DOHH2 (cell line): ENCODE measurements around the gene HOXA10.

Experiments used
- H3F3A ChIP-seq: fragments of 200-600 bp; sonication (generic), shearing (Covaris generic); 2 replicates; pipeline ENCODE4 v1.6.0; 2016; ENCODE audit warnings: antibody characterized with exemption, mild to moderate bottlenecking; ENCODE audit not compliant: control insufficient read depth, insufficient read depth
- H3K27ac ChIP-seq: fragments of 200-600 bp; sonication (generic); 2 replicates; pipeline ENCODE4 v1.5.1; 2014; ENCODE audit warnings: low read depth, mild to moderate bottlenecking, low read length, moderate library complexity
- H3K27me3 ChIP-seq: fragments of 200-600 bp; sonication (generic); 2 replicates; pipeline ENCODE4 v1.6.1; 2014; ENCODE audit warnings: mild to moderate bottlenecking, low read length, mixed read lengths; ENCODE audit not compliant: control insufficient read depth
- H3K36me3 ChIP-seq: fragments of 200-600 bp; sonication (generic); 2 replicates; pipeline ENCODE4 v1.6.1; 2014; ENCODE audit warnings: mild to moderate bottlenecking, low read length, moderate library complexity, mixed read lengths; ENCODE audit not compliant: control insufficient read depth
- H3K4me1 ChIP-seq: fragments of 200-600 bp; sonication (generic); 2 replicates; pipeline ENCODE4 v1.6.1; 2014; ENCODE audit warnings: mild to moderate bottlenecking, low read length, mixed read lengths; ENCODE audit not compliant: control insufficient read depth
- H3K4me2 ChIP-seq: fragments of 200-600 bp; sonication (generic); 2 replicates; pipeline ENCODE4 v1.6.0; 2014; ENCODE audit warnings: mild to moderate bottlenecking, low read length, moderate library complexity
- H3K4me3 ChIP-seq: fragments of 200-600 bp; sonication (generic); 2 replicates; pipeline ENCODE4 v1.5.1; 2014; ENCODE audit warnings: mild to moderate bottlenecking, low read length, mixed read lengths
- H3K79me2 ChIP-seq: fragments of 200-600 bp; sonication (generic); 2 replicates; pipeline ENCODE4 v1.6.1; 2014; ENCODE audit warnings: mild to moderate bottlenecking, low read length, mixed read lengths; ENCODE audit not compliant: control insufficient read depth
- H3K9me2 ChIP-seq: fragments of 200-600 bp; sonication (generic); replicated peaks from 2 replicates; pipeline ENCODE4 v1.6.1; 2014; ENCODE audit warnings: mild to moderate bottlenecking, low read length, mixed read lengths; ENCODE audit not compliant: control insufficient read depth
- H3K9me3 ChIP-seq: fragments of 200-600 bp; sonication (generic); 2 replicates; pipeline ENCODE4 v1.6.1; 2014; ENCODE audit warnings: antibody characterized with exemption, low read length, mixed read lengths; ENCODE audit not compliant: control insufficient read depth, insufficient read depth
- H4K20me1 ChIP-seq: fragments of 200-600 bp; sonication (generic); 2 replicates; pipeline ENCODE4 v1.6.0; 2014; ENCODE audit warnings: low read depth, mild to moderate bottlenecking, antibody characterized with exemption, low read length, moderate library complexity; ENCODE audit not compliant: control insufficient read depth, insufficient read depth
- EZH2phosphoT487 ChIP-seq: fragments of 200-600 bp; sonication (generic); IDR thresholded peaks from 2 replicates; pipeline ENCODE4 v1.6.1; 2017; ENCODE audit warnings: borderline replicate concordance, mild to moderate bottlenecking, antibody characterized with exemption, low read length, moderate library complexity, mixed read lengths
- TF ChIP-seq, protein P1 (sequence below): fragments of 200-600 bp; sonication (generic); IDR thresholded peaks from one replicate; pipeline ENCODE4 v1.5.1; 2014; ENCODE audit warnings: antibody characterized with exemption, mild to moderate bottlenecking, low read depth, low read length; ENCODE audit not compliant: poor library complexity, severe bottlenecking

HOXA10 gene

GRCh38 chr7:27201580-27202017 lies 27.5 kb upstream of the HOXA10 start:
- no peaks in the 10 kb centered on the region for H3K79me2 ChIP-seq
- peaks cover 4% of the 10 kb centered on the region; the same call in 1 of the 2 replicates for H4K20me1 ChIP-seq
- H3K27ac ChIP-seq: no peak overlapping the region
- peaks cover 87% of the 10 kb centered on the region for H3K27me3 ChIP-seq
- peak overlapping the region; percentile 88; the same call in 1 of the 2 replicates for H3K4me2 ChIP-seq
- peaks cover under 1% of the 10 kb centered on the region; the same call in 1 of the 2 replicates for H3F3A ChIP-seq
- H3K4me3 ChIP-seq: peak overlapping the region; percentile 75; the same call in 1 of the 2 replicates
- no peak for TF ChIP-seq EZH2phosphoT487
- TF ChIP-seq, protein P1, sequence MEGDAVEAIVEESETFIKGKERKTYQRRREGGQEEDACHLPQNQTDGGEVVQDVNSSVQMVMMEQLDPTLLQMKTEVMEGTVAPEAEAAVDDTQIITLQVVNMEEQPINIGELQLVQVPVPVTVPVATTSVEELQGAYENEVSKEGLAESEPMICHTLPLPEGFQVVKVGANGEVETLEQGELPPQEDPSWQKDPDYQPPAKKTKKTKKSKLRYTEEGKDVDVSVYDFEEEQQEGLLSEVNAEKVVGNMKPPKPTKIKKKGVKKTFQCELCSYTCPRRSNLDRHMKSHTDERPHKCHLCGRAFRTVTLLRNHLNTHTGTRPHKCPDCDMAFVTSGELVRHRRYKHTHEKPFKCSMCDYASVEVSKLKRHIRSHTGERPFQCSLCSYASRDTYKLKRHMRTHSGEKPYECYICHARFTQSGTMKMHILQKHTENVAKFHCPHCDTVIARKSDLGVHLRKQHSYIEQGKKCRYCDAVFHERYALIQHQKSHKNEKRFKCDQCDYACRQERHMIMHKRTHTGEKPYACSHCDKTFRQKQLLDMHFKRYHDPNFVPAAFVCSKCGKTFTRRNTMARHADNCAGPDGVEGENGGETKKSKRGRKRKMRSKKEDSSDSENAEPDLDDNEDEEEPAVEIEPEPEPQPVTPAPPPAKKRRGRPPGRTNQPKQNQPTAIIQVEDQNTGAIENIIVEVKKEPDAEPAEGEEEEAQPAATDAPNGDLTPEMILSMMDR: no peak
- no peaks in the 10 kb centered on the region for H3K9me2 ChIP-seq
- H3K9me3 ChIP-seq: no peaks in the 10 kb centered on the region
- H3K36me3 ChIP-seq: no peaks in the 10 kb centered on the region
- H3K4me1 ChIP-seq: peaks cover 15% of the 10 kb centered on the region

DNA sequence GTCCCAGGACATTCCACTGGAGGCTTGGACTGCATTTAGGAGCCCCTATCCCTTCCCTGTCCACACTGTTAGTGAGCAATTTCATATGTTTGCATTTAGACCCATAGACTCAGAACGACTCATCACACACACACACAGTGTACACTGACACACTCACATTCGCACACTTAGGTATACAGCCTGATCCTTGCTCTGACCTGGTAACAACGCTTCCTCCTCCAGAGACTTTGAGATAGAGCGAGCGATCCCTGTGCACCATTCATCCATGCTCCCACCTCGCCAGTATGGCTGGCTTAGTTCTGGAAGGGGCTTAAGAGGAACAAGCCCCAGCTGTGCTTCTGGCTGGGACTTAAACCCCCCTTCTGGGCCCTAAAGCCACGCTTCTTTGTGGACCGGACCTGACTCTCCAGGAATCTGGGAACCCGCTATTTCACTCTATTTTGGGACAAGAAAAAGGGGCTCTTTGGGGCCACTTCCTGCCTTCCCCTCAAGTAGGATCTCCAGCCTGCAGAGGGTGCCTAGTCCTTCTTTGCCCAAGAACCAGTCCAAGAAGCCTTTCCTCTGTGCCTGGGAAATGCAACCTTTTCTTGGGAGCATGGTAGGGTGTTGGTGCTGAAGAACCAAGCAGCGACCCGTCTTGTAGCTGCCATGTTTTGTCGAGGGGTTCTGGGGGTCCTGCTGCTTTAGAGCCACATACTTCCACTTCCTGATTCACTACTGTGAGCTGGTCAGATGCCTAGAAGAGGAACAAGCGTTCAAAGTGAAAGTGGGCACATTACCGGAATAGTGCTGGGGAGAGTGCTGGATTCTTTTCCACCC lies 26.9 kb upstream of the HOXA10 start:
- Histone ChIP-seq H3K27ac (no peak overlapping the region), H3K4me3 (peak overlapping the region; percentile 75), H3K36me3 (no peaks in the 10 kb centered on the region), H3K79me2 (no peaks in the 10 kb centered on the region), H3K4me1 (peaks cover 18% of the 10 kb centered on the region), H3K9me3 (no peaks in the 10 kb centered on the region), H4K20me1 (peaks cover 4% of the 10 kb centered on the region; the same call in 1 of the 2 replicates), H3K9me2 (no peaks in the 10 kb centered on the region), H3K27me3 (peaks cover 85% of the 10 kb centered on the region), H3K4me2 (peak overlapping the region; percentile 88), H3F3A (peaks cover 2% of the 10 kb centered on the region; the same call in 1 of the 2 replicates)
- TF ChIP-seq, protein P1: no peak
- TF ChIP-seq EZH2phosphoT487: no peak; the same call in 1 of the 2 replicates

DNA sequence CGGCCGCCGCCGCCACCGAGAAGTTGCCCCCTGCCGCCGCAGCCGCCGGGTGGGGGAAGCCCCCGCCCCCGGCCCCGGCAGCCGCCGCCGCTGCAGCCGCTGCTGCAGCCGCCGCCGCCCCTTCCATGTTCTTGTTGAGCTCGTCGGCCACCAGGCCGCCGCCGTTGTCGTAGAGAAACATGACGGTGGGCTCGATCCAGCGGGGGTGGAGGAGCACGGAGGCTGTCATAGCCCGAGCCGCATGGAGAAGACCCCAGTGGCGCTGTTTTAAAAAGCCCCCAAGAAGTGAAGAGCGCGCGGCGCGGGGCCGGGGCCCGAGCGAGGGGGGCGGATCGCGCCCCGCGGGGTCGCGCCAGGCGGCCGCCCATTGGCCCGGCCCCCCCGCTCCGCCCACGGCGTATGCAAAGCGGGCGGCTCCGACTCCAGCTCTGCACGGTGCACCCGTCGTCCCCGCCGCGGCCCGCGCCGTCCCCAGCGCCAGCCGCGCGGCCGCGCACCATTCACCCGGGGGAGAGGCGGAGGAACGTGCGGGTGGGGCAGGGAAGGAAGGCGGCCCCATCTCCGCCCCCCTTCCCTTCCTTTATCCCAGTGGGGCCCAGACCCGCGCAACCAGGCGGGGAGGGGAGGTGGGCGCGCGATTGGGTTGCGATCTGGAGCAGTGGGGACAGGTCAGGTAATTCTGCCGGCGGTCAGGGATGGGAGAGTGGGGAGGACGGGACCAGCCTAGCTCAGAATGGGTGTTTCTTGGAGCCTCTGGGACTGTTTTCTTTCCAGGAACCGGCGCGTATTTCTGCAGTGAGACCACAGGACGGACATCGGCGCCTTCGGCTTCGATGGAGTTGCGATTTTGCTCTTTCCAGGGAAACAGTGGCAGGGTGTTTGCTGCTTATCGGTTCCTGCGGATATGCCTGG lies 26.0 kb upstream of the HOXA10 start, which contains the start of gene HOXA13:
HOXA13 (minus strand) TSS at position 243 of the 912 bp plus-strand sequence; CDS start at position 229, 14 bp downstream.
- H3K27ac ChIP-seq: no peak within 1 kb of the TSS
- H3K4me3 ChIP-seq: peak within 1 kb of the TSS; percentile 75
- H4K20me1 ChIP-seq: peaks cover 4% of the 10 kb centered on the region; the same call in 1 of the 2 replicates

More for the DNA sequence above, 26.0 kb upstream of the HOXA10 start, which contains the start of gene HOXA13:
- Histone ChIP-seq H3K79me2 (no peaks in the 10 kb centered on the region), H3K36me3 (no peaks in the 10 kb centered on the region), H3K9me3 (no peaks in the 10 kb centered on the region), H3F3A (peaks cover 2% of the 10 kb centered on the region; the same call in 1 of the 2 replicates), H3K9me2 (no peaks in the 10 kb centered on the region), H3K27me3 (peaks cover 84% of the 10 kb centered on the region), H3K4me2 (peak within 1 kb of the TSS; percentile 88), H3K4me1 (peaks cover 18% of the 10 kb centered on the region)
- TF ChIP-seq, protein P1: no peak
- TF ChIP-seq EZH2phosphoT487: peak; percentile 18; the same call in 1 of the 2 replicates
